ENCODE data around the gene MCHR2. TPM values are rescaled to one million over a fixed set of nuclear protein-coding genes. Genes with fewer than 3 reads are reported as not detected.
"Not testable (repeated sequence)": the region's sequence is repeated elsewhere in the genome, so short reads cannot be mapped to it uniquely, and the experiment has no call there.

MCHR2 gene, protein sequence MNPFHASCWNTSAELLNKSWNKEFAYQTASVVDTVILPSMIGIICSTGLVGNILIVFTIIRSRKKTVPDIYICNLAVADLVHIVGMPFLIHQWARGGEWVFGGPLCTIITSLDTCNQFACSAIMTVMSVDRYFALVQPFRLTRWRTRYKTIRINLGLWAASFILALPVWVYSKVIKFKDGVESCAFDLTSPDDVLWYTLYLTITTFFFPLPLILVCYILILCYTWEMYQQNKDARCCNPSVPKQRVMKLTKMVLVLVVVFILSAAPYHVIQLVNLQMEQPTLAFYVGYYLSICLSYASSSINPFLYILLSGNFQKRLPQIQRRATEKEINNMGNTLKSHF
- total RNA-seq (not detected), polyA plus RNA-seq (not detected)
- long read RNA-seq, donor 1 = 0 reads
- long read RNA-seq, donor 2 = 0 reads
- long read RNA-seq, donor 3 = 0 reads

- intact Hi-C loops (cut with DNase I) = no loop called here
- 2% methylated on average over 60 to 64 of the region's 64 CpGs for WGBS, 2 donors
- Histone ChIP-seq H3K4me1 (peaks cover 0 to 4% (median 0%) of the 10 kb centered on the region in 9 donors), H3K9me3 (no peaks in the 10 kb centered on the region), H3K4me3 (peak within 1 kb of the TSS in 2 of 10 donors; percentile 0 to 21), H3K27ac (no peak within 1 kb of the TSS), H3K36me3 (no peaks in the 10 kb centered on the region), H3K27me3 (peaks cover 0 to 48% (median 44%) of the 10 kb centered on the region in 7 donors)
- ATAC-seq (no peak), DNase-seq (no peak)
- TF ChIP-seq, protein P1, sequence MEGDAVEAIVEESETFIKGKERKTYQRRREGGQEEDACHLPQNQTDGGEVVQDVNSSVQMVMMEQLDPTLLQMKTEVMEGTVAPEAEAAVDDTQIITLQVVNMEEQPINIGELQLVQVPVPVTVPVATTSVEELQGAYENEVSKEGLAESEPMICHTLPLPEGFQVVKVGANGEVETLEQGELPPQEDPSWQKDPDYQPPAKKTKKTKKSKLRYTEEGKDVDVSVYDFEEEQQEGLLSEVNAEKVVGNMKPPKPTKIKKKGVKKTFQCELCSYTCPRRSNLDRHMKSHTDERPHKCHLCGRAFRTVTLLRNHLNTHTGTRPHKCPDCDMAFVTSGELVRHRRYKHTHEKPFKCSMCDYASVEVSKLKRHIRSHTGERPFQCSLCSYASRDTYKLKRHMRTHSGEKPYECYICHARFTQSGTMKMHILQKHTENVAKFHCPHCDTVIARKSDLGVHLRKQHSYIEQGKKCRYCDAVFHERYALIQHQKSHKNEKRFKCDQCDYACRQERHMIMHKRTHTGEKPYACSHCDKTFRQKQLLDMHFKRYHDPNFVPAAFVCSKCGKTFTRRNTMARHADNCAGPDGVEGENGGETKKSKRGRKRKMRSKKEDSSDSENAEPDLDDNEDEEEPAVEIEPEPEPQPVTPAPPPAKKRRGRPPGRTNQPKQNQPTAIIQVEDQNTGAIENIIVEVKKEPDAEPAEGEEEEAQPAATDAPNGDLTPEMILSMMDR (IDR thresholded peaks at IDR 0.05) = no peak
These were observed at the start of gene MCHR2 for GRCh38 chr6:99993533-99994251. TSS of gene MCHR2 (minus strand) at chr6:99994223. CDS start at chr6:99956147, 38,076 bp downstream.

- H3K27ac ChIP-seq; ATAC-seq; H3K27me3 ChIP-seq; H3K4me1 ChIP-seq; intact Hi-C loops (cut with DNase I); H3K36me3 ChIP-seq; H3K4me3 ChIP-seq; DNase-seq: not testable (repeated sequence)
- WGBS, 2 donors = 50 to 77% methylated on average over 1 of the region's 1 CpG
- H3K9me3 ChIP-seq = peaks cover 0 to 33% (median 0%) of the 10 kb centered on the region in 11 donors
These were observed 44.5 kb upstream of the MCHR2 start for GRCh38 chr6:100038546-100038945.

DNA sequence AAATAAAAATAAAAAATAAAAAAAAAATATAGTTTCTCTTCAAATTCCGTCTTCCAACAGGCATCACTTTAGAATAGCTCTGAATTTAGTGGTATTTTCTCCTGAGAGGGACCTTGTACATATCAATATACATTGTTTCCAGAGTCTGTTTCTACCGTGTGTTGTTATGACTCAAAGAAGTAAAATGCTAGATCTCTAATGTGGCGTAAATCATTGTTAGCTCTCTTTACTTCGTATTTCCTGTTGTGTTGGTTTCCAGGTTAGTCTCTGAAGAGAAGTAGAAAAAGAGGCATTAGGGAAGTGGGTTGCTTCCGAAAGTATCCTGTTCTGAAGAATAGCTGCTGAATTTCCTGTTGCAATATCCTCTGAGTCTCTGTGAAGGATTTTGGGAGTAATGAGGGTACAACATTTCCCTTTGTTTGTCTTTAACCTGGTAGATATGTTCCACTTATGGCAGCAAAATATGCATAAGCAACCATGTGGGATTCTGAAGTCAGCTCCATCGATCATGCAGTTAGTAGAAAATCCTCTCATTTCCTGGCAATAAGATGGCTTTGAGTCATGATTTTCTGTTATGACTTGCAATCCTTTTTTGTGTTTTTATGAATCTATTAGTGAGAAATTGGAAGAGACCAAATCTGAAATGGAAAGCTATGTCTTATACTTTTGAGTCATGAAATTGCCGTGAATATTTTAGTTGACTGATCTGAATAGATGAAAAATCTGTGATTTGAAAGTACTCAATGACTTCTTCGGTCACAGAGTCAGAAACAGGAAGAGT lies 42.0 kb upstream of the MCHR2 start:
- Histone ChIP-seq H3K9me3 (peaks cover 0 to 28% (median 0%) of the 10 kb centered on the region in 11 donors), H3K4me1 (no peaks in the 10 kb centered on the region), H3K4me3 (no peak overlapping the region), H3K27me3 (peaks cover 0 to 5% (median 0%) of the 10 kb centered on the region in 7 donors), H3K27ac (no peak overlapping the region), H3K36me3 (no peaks in the 10 kb centered on the region)
- ATAC-seq (no peak), DNase-seq (no peak)
- TF ChIP-seq, protein P1 (IDR thresholded peaks at IDR 0.05) = no peak
- intact Hi-C loops (cut with DNase I) = no loop called here
- 70 to 75% methylated on average over 8 of the region's 8 CpGs for WGBS, 2 donors

GRCh38 chr6:100023798-100024197 lies 29.8 kb upstream of the MCHR2 start:
- ATAC-seq (no peak), DNase-seq (no peak)
- intact Hi-C loops (cut with DNase I) = no loop called here
- Histone ChIP-seq H3K9me3 (peaks cover 0 to 8% (median 0%) of the 10 kb centered on the region in 11 donors), H3K36me3 (no peaks in the 10 kb centered on the region), H3K27ac (no peak overlapping the region), H3K27me3 (no peaks in the 10 kb centered on the region), H3K4me3 (no peak overlapping the region), H3K4me1 (no peaks in the 10 kb centered on the region)
- 61 to 67% methylated on average over 2 of the region's 2 CpGs for WGBS, 2 donors
- TF ChIP-seq, protein P1 (IDR thresholded peaks at IDR 0.05) = no peak

All from heart right ventricle (tissue), 16 donors.